ENCODE measurements around the gene DUOX2. TPM values are rescaled to one million over a fixed set of nuclear protein-coding genes. Genes with fewer than 3 reads are reported as not detected.
A peak's percentile ranks its signal among the peaks of the same experiment; 100 is the strongest.

Gene DUOX2
- under 1 TPM; 0.08 to 0.11 TPM for total RNA-seq

GRCh38 chr15:45114076-45114750 lies at the start of gene DUOX2, which contains the start of gene DUOXA2:
Gene DUOX2, minus strand, starts transcription at chr15:45114172. Its CDS starts 761 bp downstream, at chr15:45113411.
Gene DUOXA2, plus strand, starts transcription at chr15:45114326. Its CDS starts 280 bp downstream, at chr15:45114606.
- Histone ChIP-seq H3K36me3 (no peaks in the 10 kb centered on the region), H3K4me1 (peaks cover 0 to 39% of the 10 kb centered on the region in 2 donors), H3K9me3 (no peaks in the 10 kb centered on the region), H3K27me3 (peaks cover 17 to 22% of the 10 kb centered on the region in 2 donors), H3K4me3 (peak within 1 kb of the TSS in 1 of 2 donors; percentile 26), H3K27ac (no peak within 1 kb of the TSS)
- DNase-seq (ENCODE audit: low spot score) = no peak
- no peak for TF ChIP-seq CTCF (IDR thresholded peaks at IDR 0.05)

GRCh38 chr15:45163508-45163856 lies 49.5 kb upstream of the DUOX2 start:
- no peak for TF ChIP-seq CTCF (IDR thresholded peaks at IDR 0.05)
- Histone ChIP-seq H3K36me3 (no peaks in the 10 kb centered on the region), H3K4me1 (peaks cover 0 to 19% of the 10 kb centered on the region in 2 donors), H3K4me3 (no peak overlapping the region), H3K27me3 (no peaks in the 10 kb centered on the region), H3K27ac (no peak overlapping the region), H3K9me3 (no peaks in the 10 kb centered on the region)
- DNase-seq (ENCODE audit: low spot score) = no peak

- Histone ChIP-seq H3K9me3 (no peaks in the 10 kb centered on the region), H3K36me3 (no peaks in the 10 kb centered on the region), H3K27ac (peak overlapping the region in 1 of 2 donors; percentile 43), H3K27me3 (no peaks in the 10 kb centered on the region), H3K4me3 (no peak overlapping the region), H3K4me1 (peaks cover 0 to 19% of the 10 kb centered on the region in 2 donors)
- peak; percentile 75 to 88 for TF ChIP-seq CTCF (IDR thresholded peaks at IDR 0.05)
- DNase-seq (ENCODE audit: low spot score) = peak; percentile 85
Observed at GRCh38 chr15:45162771-45163507, 49.0 kb upstream of the DUOX2 start.

- no peak for DNase-seq (ENCODE audit: low spot score)
Observed at GRCh38 chr15:45161666-45162065, 47.7 kb upstream of the DUOX2 start.

GRCh38 chr15:45157974-45158373 lies 44.0 kb upstream of the DUOX2 start:
- no peak overlapping the region for H3K4me3 ChIP-seq
- H3K27me3 ChIP-seq = no peaks in the 10 kb centered on the region
- DNase-seq (ENCODE audit: low spot score) = peak; percentile 69
- H3K9me3 ChIP-seq = no peaks in the 10 kb centered on the region
- no peak for TF ChIP-seq CTCF (IDR thresholded peaks at IDR 0.05)
- H3K27ac ChIP-seq = no peak overlapping the region
- peaks cover 0 to 6% of the 10 kb centered on the region in 2 donors for H3K4me1 ChIP-seq
- no peaks in the 10 kb centered on the region for H3K36me3 ChIP-seq

More at GRCh38 chr15:45161666-45162065, 47.7 kb upstream of the DUOX2 start:
- no peak overlapping the region for H3K27ac ChIP-seq
- H3K27me3 ChIP-seq = no peaks in the 10 kb centered on the region
- H3K4me3 ChIP-seq = no peak overlapping the region
- H3K36me3 ChIP-seq = no peaks in the 10 kb centered on the region
- no peaks in the 10 kb centered on the region for H3K9me3 ChIP-seq
- H3K4me1 ChIP-seq = peaks cover 0 to 18% of the 10 kb centered on the region in 2 donors
- TF ChIP-seq CTCF (IDR thresholded peaks at IDR 0.05) = no peak
